Measurements from ENCODE around the gene SLC7A9. TPM values are rescaled to one million over a fixed set of nuclear protein-coding genes. Genes with fewer than 3 reads are reported as not detected.

The SLC7A9 gene
- polyA plus RNA-seq, 1 donor (not counting 4 experiments of a cell fraction or from before 2014, with no cell fraction given), result 0.20 TPM

- dilution Hi-C loops (cut with MboI; ENCODE audit: extremely low pct_ligation_motif_present, low sequenced_read_pairs), result no loop called here
- TF ChIP-seq CTCF (optimal IDR thresholded peaks at IDR 0.05 in 1 of 3, IDR thresholded peaks at IDR 0.05 in 1 of 3, conservative IDR thresholded peaks at IDR 0.05 in 1 of 3; ENCODE audit: extremely low read depth in 1 of 3, insufficient read depth in 2 of 3, low read length in 3 of 3) (no peak), EZH2 (IDR thresholded peaks at IDR 0.05; ENCODE audit: low read length) (no peak)
Observed at GRCh38 chr19:32873247-32873959, 3.8 kb upstream of the SLC7A9 start.

GRCh38 chr19:32872391-32872790, 2.8 kb upstream of the SLC7A9 start:
- Histone ChIP-seq H3K4me3 (ENCODE audit: control insufficient read depth in 2 of 3, extremely low read depth in 1 of 3, insufficient read depth in 2 of 3, low read depth in 1 of 3, low read length in 3 of 3) (no peak overlapping the region), H3K27ac (ENCODE audit: control insufficient read depth, insufficient read depth, low read length) (no peak overlapping the region), H3K27me3 (ENCODE audit: control insufficient read depth, extremely low read depth, insufficient read depth, low read length) (no peaks in the 10 kb centered on the region), H3K36me3 (ENCODE audit: control insufficient read depth in 2 of 2, extremely low read depth in 1 of 2, insufficient read depth in 2 of 2, low read length in 2 of 2) (no peaks in the 10 kb centered on the region), H3K9ac (ENCODE audit: control insufficient read depth, extremely low read depth, insufficient read depth, low read length) (no peak overlapping the region), H3K9me3 (ENCODE audit: control insufficient read depth, low read depth, low read length) (no peaks in the 10 kb centered on the region), H3K9me1 (ENCODE audit: control insufficient read depth, extremely low read depth, insufficient read depth, low read length) (no peaks in the 10 kb centered on the region), H4K20me1 (ENCODE audit: control insufficient read depth, extremely low read depth, insufficient read depth, low read length) (no peaks in the 10 kb centered on the region), H3K4me1 (ENCODE audit: control insufficient read depth, extremely low read depth, insufficient read depth, low read length) (no peaks in the 10 kb centered on the region), H3K4me2 (ENCODE audit: control insufficient read depth, extremely low read depth, insufficient read depth, low read depth, low read length) (no peak overlapping the region), H3K79me2 (ENCODE audit: control insufficient read depth, insufficient read depth, low read length) (no peaks in the 10 kb centered on the region), H2AFZ (ENCODE audit: control insufficient read depth, low read length) (no peak overlapping the region)
- DNase-seq (ENCODE audit: low read depth, low spot score) (no peak), FAIRE-seq (no peak)
- TF ChIP-seq EZH2 (IDR thresholded peaks at IDR 0.05; ENCODE audit: low read length), result no peak
- no peak for TF ChIP-seq CTCF (optimal IDR thresholded peaks at IDR 0.05 in 1 of 3, IDR thresholded peaks at IDR 0.05 in 1 of 3, conservative IDR thresholded peaks at IDR 0.05 in 1 of 3; ENCODE audit: extremely low read depth in 1 of 3, insufficient read depth in 2 of 3, low read length in 3 of 3)
- dilution Hi-C loops (cut with MboI; ENCODE audit: extremely low pct_ligation_motif_present, low sequenced_read_pairs), result no loop called here

More at GRCh38 chr19:32873247-32873959, 3.8 kb upstream of the SLC7A9 start:
- no peak overlapping the region for H3K4me3 ChIP-seq (ENCODE audit: control insufficient read depth in 2 of 3, extremely low read depth in 1 of 3, insufficient read depth in 2 of 3, low read depth in 1 of 3, low read length in 3 of 3)
- H2AFZ ChIP-seq (ENCODE audit: control insufficient read depth, low read length), result no peak overlapping the region
- H3K27me3 ChIP-seq (ENCODE audit: control insufficient read depth, extremely low read depth, insufficient read depth, low read length), result no peaks in the 10 kb centered on the region
- no peaks in the 10 kb centered on the region for H3K4me1 ChIP-seq (ENCODE audit: control insufficient read depth, extremely low read depth, insufficient read depth, low read length)
- H3K9ac ChIP-seq (ENCODE audit: control insufficient read depth, extremely low read depth, insufficient read depth, low read length), result no peak overlapping the region
- no peaks in the 10 kb centered on the region for H4K20me1 ChIP-seq (ENCODE audit: control insufficient read depth, extremely low read depth, insufficient read depth, low read length)
- H3K4me2 ChIP-seq (ENCODE audit: control insufficient read depth, extremely low read depth, insufficient read depth, low read depth, low read length), result no peak overlapping the region
- no peaks in the 10 kb centered on the region for H3K9me1 ChIP-seq (ENCODE audit: control insufficient read depth, extremely low read depth, insufficient read depth, low read length)
- peaks cover 0 to 2% of the 10 kb centered on the region in 2 experiments for H3K36me3 ChIP-seq (ENCODE audit: control insufficient read depth in 2 of 2, extremely low read depth in 1 of 2, insufficient read depth in 2 of 2, low read length in 2 of 2)
- DNase-seq (ENCODE audit: low read depth, low spot score), result no peak
- no peaks in the 10 kb centered on the region for H3K79me2 ChIP-seq (ENCODE audit: control insufficient read depth, insufficient read depth, low read length)
- no peaks in the 10 kb centered on the region for H3K9me3 ChIP-seq (ENCODE audit: control insufficient read depth, low read depth, low read length)
- H3K27ac ChIP-seq (ENCODE audit: control insufficient read depth, insufficient read depth, low read length), result no peak overlapping the region
- FAIRE-seq, result no peak

Data from keratinocyte (primary cell).